Nephron (organoid): Measurements from ENCODE around the gene PTPRN2.

Experiments
- H3K27ac Mint-ChIP-seq, 3 experiments: 2 replicates each; pipeline ENCODE4 v1.8.0; 2020; ENCODE audit warnings: mixed read lengths in 3 of 3, mild to moderate bottlenecking in 2 of 3, moderate library complexity in 1 of 3
- H3K27me3 Mint-ChIP-seq: 2 replicates; pipeline ENCODE4 v1.8.0; 2021; ENCODE audit warnings: low read depth, mild to moderate bottlenecking, moderate library complexity, mixed read lengths
- H3K36me3 Mint-ChIP-seq: 2 replicates; pipeline ENCODE4 v1.8.0; 2020; ENCODE audit warnings: low read depth, mixed read lengths
- H3K4me1 Mint-ChIP-seq: 2 replicates; pipeline ENCODE4 v1.8.0; 2020; ENCODE audit warnings: mixed read lengths
- H3K4me3 Mint-ChIP-seq, 3 experiments: 2 replicates each; pipeline ENCODE4 v1.8.0; 2020; ENCODE audit warnings: mild to moderate bottlenecking in 3 of 3, mixed read lengths in 3 of 3, moderate library complexity in 2 of 3
- H3K9me3 Mint-ChIP-seq: 2 replicates; pipeline ENCODE4 v1.8.0; 2020; ENCODE audit warnings: mixed read lengths
- CTCF ChIP-seq, 3 experiments: fragments of 200-600 bp; sonication (generic); IDR thresholded peaks; one replicate each; pipeline ENCODE4 v1.5.0; 2021; ENCODE audit warnings: antibody characterized with exemption in 3 of 3; ENCODE audit not compliant: unreplicated experiment in 3 of 3

PTPRN2 gene

GRCh38 chr7:158018971-158019645 lies 568.5 kb downstream of the PTPRN2 start:
- no peaks in the 10 kb centered on the region for H3K9me3 Mint-ChIP-seq
- no peak for TF ChIP-seq CTCF (IDR thresholded peaks at IDR 0.05; ENCODE audit: unreplicated experiment in 3 of 3)
- H3K27ac Mint-ChIP-seq, result no peak overlapping the region
- no peaks in the 10 kb centered on the region for H3K36me3 Mint-ChIP-seq
- H3K4me1 Mint-ChIP-seq, result peaks cover 16% of the 10 kb centered on the region
- H3K4me3 Mint-ChIP-seq, result no peak overlapping the region
- peaks cover 5% of the 10 kb centered on the region for H3K27me3 Mint-ChIP-seq

- no peaks in the 10 kb centered on the region for H3K36me3 Mint-ChIP-seq
- H3K27me3 Mint-ChIP-seq, result peaks cover 5% of the 10 kb centered on the region
- no peak overlapping the region for H3K4me3 Mint-ChIP-seq
- peaks cover 15% of the 10 kb centered on the region for H3K4me1 Mint-ChIP-seq
- no peak for TF ChIP-seq CTCF (IDR thresholded peaks at IDR 0.05; ENCODE audit: unreplicated experiment in 3 of 3)
- H3K27ac Mint-ChIP-seq, result no peak overlapping the region
- no peaks in the 10 kb centered on the region for H3K9me3 Mint-ChIP-seq
These were observed 569.4 kb downstream of the PTPRN2 start for GRCh38 chr7:158018098-158018762.

GRCh38 chr7:158017111-158018097 lies 570.2 kb downstream of the PTPRN2 start:
- no peak overlapping the region for H3K4me3 Mint-ChIP-seq
- H3K4me1 Mint-ChIP-seq, result peaks cover 16% of the 10 kb centered on the region
- H3K27me3 Mint-ChIP-seq, result peaks cover 8% of the 10 kb centered on the region
- H3K27ac Mint-ChIP-seq, result no peak overlapping the region
- no peak for TF ChIP-seq CTCF (IDR thresholded peaks at IDR 0.05; ENCODE audit: unreplicated experiment in 3 of 3)
- no peaks in the 10 kb centered on the region for H3K9me3 Mint-ChIP-seq
- no peaks in the 10 kb centered on the region for H3K36me3 Mint-ChIP-seq

GRCh38 chr7:158016180-158017097 lies 571.2 kb downstream of the PTPRN2 start:
- Mint-ChIP-seq H3K27ac (no peak overlapping the region), H3K4me1 (peaks cover 21% of the 10 kb centered on the region), H3K36me3 (no peaks in the 10 kb centered on the region), H3K9me3 (peaks cover 5% of the 10 kb centered on the region), H3K4me3 (no peak overlapping the region), H3K27me3 (peaks cover 13% of the 10 kb centered on the region)
- TF ChIP-seq CTCF (IDR thresholded peaks at IDR 0.05; ENCODE audit: unreplicated experiment in 3 of 3), result no peak

GRCh38 chr7:158015403-158016179 lies 572.0 kb downstream of the PTPRN2 start:
- Mint-ChIP-seq H3K36me3 (no peaks in the 10 kb centered on the region), H3K4me1 (peaks cover 21% of the 10 kb centered on the region), H3K27me3 (peaks cover 13% of the 10 kb centered on the region), H3K27ac (no peak overlapping the region), H3K9me3 (peaks cover 5% of the 10 kb centered on the region), H3K4me3 (no peak overlapping the region)
- TF ChIP-seq CTCF (IDR thresholded peaks at IDR 0.05; ENCODE audit: unreplicated experiment in 3 of 3), result no peak
